Measurements from ENCODE around the gene THBS1.

- TF ChIP-seq, protein P1, sequence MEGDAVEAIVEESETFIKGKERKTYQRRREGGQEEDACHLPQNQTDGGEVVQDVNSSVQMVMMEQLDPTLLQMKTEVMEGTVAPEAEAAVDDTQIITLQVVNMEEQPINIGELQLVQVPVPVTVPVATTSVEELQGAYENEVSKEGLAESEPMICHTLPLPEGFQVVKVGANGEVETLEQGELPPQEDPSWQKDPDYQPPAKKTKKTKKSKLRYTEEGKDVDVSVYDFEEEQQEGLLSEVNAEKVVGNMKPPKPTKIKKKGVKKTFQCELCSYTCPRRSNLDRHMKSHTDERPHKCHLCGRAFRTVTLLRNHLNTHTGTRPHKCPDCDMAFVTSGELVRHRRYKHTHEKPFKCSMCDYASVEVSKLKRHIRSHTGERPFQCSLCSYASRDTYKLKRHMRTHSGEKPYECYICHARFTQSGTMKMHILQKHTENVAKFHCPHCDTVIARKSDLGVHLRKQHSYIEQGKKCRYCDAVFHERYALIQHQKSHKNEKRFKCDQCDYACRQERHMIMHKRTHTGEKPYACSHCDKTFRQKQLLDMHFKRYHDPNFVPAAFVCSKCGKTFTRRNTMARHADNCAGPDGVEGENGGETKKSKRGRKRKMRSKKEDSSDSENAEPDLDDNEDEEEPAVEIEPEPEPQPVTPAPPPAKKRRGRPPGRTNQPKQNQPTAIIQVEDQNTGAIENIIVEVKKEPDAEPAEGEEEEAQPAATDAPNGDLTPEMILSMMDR (IDR thresholded peaks at IDR 0.05) = no peak
- no peak for TF ChIP-seq POLR2A (IDR thresholded peaks at IDR 0.05)
Observed at GRCh38 chr15:39643727-39644126, 62.8 kb downstream of the THBS1 start.
